Activated CD4-positive, alpha-beta T cell treated with anti-CD3 and anti-CD28 coated beads for 48 hours (primary cell): ENCODE measurements around the gene NPSR1.

Source experiments
- DNase-seq: peaks from one replicate; pipeline ENCODE4 v3.0.0-alpha.2; 2020

The NPSR1 gene

DNA sequence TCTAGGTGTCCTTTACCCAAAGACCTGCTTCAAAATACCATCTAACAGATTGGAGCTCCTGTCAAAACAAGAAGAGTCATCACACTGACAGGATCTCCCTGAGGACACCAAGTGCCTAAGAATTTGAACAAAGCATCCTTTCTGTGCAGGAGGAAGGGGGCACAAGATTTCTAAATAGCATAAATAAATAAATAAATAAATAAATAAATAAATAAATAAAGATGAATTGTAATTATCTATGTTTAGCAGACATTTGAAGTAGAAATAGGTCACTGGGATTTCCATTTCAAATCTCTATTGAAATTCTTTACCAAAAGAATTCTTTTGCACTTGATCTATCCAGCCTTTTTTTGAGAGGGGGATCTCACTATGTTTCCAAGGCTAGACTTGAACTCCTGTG lies 65.3 kb downstream of the NPSR1 start:
- no peak for DNase-seq

DNA sequence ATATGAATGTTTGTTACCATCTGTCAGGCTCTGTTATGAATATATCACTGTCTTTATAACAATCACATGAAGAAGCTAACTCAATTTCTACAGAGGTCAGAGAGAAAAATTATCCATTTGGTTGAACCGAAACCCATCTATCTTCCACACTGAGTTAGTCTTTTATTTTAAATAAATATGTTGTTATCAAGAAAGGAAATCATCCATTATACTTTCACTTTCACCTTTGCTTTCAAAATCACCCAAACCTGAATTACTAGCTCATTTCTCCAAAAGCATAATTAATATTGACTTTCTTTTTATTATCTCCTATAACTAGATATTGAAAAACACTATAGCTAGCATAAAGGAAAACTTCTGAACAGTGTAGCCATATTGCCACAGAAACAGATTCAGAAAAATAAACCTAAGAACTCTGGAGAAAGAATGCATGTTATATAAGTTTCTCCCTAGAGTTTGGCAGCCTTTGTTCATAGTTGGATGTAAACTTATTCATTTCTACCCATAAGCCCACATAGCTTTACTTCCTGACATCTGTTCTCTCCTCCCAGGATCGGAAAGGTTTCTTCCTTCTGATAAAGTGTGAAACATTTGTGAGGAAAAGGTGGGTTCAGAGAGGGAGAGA lies 66.0 kb downstream of the NPSR1 start:
- no peak for DNase-seq

DNA sequence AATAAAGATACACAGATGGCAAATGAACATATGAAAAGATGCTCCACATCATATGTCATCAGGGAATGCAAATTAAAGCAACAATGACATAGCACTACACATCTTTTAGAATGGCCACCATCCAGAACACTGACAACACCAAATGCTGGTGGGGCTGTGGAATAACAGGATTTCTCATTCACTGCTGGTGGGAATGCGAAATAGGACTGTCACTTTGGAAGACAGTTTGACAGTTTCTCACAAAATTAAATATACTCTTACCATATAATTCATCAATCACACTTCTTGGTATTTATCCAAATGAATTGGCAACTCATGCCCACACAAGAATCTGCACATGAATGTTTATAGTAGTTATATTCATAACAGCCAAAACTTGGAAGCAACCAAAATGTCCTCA lies 68.2 kb downstream of the NPSR1 start:
- DNase-seq: no peak

DNA sequence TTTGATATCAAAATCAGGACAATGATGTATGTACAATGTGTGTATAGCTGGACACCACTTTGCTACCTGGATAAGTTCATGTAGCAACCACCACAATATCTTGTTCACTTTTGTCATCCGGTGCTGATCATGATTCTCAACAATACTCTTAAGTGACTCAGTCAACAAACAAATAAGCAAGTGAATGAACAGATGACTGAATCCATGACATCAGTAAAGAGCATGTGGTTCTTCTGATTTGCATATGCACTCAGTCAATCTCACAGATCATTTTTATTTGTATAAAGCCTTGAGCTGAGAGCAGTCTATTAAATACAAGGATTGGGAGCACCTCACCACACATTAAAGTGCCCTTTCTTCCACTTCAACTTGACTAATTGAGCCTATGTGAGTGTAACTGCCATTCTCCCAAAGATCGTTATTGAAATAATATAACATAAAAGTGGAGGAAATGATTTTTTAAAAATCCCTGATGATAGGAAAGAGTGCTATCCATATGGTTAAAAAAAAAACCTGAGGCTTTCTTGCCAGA lies 69.5 kb downstream of the NPSR1 start:
- no peak for DNase-seq

DNA sequence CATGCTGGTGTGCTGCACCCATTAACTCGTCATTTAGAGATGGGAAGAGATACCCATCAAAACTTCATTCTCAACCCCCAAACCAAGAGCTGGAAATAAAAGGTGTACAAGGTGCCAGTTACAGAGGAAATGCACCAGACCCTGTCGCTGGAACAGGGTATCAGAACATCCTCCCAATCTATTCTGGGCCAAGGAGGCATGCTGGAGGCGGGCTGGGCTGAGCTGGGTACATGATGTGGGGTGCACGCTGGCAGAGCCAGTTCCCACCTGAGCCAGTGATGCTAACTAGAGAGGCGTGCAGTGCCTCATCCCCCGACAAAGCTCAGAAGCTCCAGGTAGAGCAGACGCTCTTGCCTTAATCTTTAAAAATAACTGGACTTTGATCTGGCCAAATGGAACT lies 70.1 kb downstream of the NPSR1 start:
- no peak for DNase-seq

DNA sequence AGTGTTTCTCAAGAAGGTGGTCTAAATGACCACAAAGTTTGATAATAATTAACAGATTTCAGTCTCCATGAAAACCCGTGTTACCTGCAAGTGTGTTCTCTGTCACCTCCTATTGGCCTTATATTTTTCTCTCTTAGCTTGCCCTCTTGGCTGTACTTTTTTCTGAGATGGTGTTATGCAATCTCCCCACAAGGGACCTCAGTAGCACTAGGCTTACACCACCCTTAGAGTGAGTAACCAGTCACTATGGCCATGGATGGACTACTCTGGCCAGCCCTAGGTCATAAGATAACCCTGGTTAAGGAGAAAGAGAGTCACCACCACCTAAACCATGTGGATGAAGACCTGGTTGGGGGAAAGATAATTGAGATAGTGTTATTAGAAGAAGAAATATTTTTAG lies 76.8 kb downstream of the NPSR1 start:
- DNase-seq: no peak

DNA sequence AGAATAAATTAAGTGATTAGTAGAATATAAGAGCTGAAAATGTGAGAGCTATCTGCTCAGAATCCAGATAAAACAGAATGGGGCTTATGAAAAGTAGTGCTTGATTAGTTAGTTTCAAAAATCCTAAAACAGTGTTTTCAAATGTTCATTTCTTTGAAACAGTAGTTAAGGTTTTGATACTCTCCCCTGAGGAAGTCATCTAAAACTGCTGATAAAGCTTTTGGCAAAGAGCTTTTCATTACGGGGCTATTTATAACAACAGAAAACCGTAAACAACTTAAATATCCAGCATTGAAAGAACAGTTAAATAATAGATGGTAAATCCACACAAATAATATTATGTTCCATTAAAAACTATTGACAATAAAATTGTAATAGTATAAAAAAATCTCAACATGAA lies 77.5 kb downstream of the NPSR1 start:
- DNase-seq: no peak

DNA sequence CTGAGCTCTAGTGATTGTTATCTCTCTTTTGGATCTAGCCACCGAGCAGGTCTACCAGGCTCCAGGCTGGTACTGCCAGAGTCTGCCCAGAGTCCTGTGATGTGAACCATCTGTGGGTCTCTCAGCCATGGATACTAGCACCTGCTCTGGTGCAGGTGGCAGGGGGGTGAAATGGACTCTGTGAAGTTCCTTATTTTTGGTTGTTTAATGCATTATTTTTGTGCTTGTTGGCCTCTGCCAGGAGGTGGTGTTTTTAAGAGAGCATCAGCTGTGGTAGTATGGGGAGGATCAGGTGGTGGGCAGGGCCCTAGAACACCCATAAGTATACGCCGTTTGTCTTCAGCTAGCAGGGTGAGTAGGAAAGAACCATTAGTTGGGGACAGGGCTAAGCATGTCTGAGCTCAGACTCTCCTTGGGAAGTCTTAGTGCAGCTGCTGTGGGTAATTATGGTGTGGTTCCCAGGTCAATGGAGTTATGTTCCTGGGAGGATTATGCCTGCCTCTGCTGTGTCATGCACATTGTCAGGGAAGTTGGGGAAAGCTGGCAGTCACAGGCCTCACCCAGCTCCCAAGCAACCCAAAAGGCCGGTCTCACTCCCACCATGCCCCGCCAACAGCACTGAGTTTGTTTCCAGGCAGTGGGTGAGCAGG lies 81.8 kb downstream of the NPSR1 start:
- no peak for DNase-seq

DNA sequence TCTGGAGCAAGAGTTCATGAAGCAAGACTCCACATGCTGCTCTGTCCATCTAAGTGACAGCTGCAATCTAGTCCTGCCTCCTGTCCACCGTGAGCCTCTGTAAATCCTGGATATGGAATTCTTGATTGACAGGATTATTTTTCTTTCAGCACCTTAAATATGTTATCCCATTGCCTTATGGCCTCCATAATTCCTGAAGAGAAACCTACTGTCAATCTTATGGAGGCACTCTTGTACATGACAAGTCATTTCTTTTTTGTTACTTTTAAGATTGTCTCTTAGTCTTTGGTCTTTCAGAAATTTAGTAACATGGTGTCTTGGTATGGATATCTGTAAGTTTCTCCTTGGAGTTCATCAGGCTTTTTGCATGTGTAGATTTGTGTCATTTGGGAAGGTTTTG lies 82.8 kb downstream of the NPSR1 start:
- DNase-seq: no peak

DNA sequence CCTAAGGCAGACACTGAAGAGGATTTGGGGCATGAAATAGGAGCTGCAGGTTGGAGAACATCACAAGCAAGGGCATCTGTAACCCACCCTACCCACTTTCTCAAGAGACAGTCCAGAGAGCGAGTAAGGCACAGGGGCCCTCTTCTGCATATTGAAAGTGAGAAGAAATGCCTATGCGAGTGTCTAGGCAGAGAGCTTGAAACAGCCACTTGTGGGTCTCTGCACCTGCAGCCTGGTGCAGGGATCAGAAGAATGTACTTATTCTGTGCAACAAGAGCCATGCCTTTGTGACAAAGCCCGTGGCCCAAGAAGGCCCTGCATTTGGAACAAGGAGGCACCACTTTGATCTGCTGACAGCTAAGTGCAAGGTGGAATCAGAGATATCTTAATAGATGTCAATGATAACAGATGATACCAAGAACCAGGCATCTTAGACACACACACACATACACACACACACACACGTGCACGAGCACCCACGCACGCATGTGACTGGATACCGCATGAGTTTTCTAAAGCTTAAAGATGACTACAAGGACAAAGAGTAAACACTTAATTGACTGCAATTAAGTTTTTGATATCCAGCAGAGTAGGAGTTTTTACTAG lies 89.3 kb downstream of the NPSR1 start:
- no peak for DNase-seq

DNA sequence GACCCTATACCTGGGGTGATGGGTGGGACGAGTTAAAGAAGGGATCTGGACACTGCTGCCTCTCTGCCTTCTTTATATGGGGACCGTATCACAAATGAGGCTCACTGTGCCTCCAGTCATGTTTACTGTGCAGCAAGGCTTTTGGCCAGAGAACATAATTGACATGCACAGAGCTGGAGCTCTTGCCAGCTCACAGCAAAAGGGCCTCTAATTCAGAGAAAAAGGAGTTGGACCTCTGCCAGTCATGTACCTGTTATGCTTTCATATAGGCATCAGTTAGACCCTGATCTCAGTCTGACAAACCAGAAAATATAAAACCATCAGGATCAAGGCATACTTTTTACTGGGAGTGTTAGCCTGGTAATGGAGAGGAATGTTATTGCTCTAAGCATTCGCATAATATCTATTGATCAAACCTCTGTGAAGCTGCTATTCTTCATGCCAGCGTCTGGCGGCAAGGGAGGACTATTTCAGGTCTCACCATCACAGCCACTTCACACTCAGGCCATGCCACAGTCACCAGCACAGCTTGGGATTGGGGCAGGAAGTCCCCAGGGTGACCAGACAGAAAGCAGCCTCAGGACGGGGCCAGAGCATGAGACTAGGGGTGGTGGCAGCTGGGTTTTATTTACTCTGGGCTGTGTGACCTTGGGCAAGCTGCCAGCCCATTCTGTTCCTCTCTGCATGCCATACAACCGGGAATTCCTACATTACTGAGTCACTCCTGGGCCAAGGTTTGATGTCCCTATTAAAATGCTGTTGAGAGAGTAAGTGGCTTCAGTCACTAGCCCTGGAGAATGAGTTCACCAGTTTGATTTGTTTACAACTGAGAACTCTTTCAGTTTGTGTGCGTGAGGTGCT lies 90.1 kb downstream of the NPSR1 start:
- DNase-seq: no peak

DNA sequence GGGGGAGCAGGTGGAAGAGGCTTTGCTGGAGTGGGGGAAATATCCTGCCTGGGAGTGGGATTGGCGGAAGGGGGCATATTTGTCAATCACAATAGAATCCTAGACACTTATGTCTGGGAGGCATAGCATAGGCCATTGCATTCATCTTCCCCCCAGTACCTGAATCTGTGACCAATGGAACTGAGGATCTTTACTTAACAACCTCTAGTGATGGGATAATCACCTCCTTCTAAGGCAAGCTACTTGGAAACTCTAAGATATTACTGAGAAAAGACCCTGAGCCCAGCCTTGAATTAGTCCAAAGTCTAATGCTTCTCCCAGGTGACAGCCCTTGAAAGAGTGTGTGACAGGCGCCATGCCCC lies 90.7 kb downstream of the NPSR1 start:
- DNase-seq: no peak

DNA sequence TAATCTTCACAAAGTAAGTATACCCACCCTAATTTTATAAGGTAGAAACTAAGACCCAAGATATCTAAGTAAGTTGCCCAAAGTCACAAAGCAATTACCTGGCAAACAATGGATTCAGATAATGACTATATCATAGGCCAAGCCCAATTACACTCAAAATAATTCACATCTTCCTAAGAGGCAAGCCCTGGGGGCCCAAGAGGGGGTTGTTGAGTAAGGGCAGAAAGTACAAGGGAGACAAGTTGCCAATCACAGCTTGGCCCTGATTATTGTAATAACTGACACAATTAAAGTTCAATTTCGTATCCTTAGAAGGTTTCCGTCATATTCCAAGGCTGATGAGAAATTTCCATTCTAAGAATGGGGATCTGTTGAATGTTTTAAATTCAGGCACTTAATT lies 91.4 kb downstream of the NPSR1 start:
- no peak for DNase-seq

DNA sequence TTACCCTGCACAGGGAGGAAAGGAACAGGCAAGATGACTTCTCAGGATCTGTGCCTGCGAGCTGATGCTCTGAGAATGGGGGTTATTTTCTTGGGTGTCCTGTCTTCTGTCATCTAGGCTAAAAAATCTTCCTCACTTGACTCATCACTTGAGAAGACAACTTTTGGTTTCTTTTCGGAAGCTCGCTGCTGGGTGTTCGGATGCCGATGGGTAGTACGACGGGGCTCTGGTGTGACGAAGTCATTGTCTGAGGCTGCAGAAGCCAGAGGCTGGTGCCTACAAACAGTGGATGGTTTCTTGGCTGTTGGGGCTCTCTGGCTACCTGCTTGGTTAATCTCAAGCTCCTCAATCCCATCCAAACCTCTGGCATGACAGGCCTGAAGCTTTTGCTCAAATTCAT lies 92.2 kb downstream of the NPSR1 start:
- no peak for DNase-seq

DNA sequence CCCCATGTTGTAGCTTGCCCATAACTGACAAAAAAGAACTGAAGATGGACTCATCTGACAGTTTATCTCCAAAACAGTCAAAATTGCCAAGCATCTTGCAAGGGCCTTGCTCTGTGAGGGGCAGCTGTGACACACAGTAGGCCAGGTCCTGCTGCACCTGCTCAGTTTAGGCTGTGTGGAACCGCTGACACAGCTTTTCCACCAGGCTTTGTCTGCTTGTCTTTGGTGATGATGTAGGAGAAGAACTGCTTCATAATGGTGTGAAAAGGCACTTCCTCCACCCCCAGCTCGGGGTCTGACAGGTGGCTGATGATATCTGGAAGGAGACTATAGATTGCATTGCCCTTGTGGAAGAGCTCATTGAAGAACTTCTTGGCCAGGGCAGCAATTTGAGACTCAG lies 92.6 kb downstream of the NPSR1 start:
- no peak for DNase-seq

DNA sequence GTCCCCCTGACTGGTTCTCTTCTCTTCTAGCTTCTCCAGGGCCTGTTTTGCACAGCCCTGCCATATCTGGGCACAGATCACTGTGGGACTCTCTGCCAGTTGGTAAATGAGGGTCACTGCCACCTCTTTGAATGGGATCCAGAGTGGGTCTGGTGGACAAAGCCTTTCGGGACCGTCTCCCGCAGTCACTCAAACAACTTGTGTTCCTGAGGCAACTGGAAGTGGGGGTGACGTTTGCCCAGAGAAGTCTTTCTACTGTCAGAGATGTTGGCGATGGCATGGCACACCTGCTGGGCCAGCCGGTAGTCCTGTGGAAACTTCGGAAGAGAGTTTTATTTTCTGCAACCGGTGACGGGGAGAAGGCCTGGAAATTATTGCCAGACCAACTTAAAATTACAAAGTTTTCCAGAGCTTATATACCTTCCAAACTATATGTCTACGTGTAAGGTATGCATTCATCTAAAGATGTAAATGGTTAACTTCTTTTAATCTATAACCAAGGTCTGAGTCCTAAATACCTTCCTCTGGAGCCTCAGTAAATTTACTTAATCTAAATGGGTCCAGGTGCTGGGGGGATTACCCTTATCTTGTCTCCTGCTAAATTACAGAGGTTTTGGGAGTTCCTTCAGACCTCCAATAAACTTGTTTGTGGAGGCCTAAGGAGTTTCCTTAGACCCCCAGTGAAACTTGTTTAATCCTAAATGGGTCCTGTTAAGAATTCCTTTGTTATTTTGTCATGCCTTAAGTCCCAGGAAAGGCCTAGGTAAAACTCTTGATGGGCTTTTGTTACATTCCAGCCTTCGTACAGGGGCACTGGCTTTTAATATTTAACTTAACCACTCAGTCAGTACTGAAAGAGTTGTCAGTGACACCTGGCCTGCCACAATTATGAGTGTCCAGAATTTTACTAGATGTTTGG lies 94.0 kb downstream of the NPSR1 start:
- DNase-seq: no peak

DNA sequence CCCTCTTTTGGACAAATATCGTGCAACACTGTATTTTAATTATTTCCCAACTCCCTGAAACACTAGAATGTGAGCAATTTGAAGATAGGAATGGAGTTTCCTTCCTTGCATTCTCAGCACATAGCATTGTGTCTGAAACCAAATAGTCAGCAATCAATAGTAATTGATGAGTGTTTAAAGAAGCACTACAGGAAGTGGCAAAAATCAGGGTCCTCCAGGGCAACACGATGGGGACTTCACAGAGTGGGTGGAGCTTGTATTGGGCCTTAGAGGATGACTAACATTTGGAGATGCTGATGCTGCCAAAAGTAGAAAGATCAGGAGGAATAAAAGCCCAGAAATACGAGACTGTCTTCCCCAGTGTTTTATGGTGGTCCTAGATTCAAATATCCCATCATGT lies 94.9 kb downstream of the NPSR1 start:
- DNase-seq: no peak

DNA sequence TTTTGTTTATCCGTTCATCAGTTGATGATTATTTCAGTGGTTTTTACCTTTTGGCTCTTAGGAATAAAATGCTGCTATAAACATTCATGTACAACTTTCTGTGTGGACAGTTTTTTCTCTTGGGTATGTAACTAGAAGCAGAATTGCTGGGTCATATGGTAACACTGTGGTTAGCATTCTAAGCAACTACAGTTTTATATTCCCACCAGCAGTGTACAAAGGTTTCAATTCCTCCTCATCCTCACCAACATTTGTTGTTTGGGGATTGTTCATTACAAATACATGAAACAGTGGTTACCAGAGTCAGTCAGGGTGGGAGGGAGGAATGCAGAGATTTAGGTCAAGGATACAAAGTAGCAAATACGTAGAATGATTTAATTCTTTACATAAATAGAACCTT lies 97.0 kb downstream of the NPSR1 start:
- DNase-seq: no peak

DNA sequence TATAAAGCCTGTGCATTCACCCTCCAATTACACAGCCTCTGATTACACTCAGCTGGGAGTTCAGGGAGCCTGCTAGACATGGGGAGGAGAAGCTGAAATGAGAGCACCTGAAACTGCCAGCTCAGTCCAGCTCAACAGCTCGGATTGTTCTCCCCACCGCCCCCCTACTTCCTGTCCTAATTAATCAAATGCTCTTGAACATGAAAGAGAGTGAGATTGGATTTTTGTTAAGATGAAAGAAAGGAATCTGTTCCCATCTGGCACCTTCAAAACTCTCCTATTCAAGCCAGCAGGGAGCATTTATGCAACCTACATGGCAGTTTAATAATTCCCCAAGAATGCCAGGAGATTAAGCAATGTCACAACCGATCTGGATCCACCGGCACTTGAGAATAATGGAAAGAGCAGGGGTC lies 98.0 kb downstream of the NPSR1 start:
- DNase-seq: no peak

DNA sequence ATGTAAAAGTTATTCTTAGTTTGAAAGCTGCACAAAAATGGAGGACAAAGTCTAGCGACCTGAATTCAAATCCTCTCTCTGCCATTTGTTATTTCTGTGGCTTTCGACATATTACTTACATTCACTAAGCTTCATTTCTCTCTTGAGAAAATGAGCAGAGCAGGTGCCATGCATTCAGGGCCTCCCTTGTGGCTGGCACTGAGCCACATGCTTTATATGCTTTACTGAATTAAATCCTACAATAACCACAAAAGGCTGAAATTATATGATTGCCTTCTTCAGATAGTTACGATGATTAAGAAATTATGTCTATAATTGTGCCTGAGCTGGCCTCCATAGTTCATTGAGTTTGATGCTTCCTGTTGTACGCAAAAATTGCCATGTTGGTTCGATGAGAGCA lies 98.7 kb downstream of the NPSR1 start:
- no peak for DNase-seq

DNA sequence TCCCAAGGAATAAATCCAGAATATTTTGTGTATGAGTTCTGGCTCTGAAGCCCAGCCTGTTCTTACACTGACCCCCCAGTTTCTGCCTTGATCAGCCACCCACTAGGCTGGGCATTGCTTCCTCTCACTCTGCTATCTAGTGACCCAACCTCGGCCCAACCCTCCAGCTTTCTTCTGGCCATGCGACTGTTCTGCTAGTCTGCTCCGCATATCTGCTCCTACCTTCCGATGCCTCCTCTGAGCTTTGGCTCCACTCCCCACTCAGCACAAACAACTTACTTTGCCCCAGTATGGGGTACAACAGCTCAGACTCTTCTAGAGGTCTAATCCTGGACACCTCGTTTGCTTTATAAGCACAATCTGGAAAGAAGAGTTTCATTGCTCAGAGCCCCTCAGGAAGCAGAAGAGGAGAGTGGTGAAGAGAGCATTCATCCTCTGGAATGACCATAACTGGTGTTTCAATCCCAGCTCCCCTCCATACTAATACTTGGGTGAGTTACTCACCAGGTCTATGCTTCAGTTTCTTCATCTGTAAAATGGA lies 99.6 kb downstream of the NPSR1 start:
- no peak for DNase-seq

DNA sequence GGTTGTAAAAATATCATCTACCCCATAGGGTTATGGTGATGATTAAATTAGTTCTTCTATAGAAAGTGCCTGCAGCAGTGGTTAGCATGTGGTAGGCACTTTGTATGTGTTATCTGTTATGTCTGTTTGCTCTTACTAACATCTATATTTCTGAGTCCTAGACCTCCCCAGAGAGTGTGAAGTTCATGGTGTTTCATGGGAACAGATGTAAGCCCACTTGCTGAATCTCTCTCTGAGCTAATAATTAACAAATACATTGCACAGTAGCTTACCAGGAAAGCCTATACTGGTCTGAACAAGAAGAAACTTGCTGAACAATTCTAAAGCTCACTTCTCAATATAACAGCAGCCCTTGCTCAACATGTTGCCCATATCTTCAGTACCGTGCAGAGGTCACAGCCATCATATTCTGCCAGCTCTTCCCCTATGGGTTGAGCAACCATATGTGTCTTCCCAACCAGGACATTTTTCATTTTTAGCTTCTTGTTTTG lies 100.1 kb downstream of the NPSR1 start:
- no peak for DNase-seq
